ENCODE data around the gene CA12.
A peak's percentile ranks its signal among the peaks of the same experiment; 100 is the strongest.

The CA12 gene

GRCh38 chr15:63301088-63301487 is 80.6 kb downstream of the CA12 start:
- no peaks in the 10 kb centered on the region for H3K36me3 ChIP-seq
- no peak for DNase-seq

GRCh38 chr15:63299943-63300575 is 81.6 kb downstream of the CA12 start:
- Histone ChIP-seq H3K9me3 (no peaks in the 10 kb centered on the region), H3K4me3 (ENCODE audit: low read depth, low read length) (no peak overlapping the region), H3K27me3 (no peaks in the 10 kb centered on the region), H3K36me3 (no peaks in the 10 kb centered on the region), H3K4me1 (no peaks in the 10 kb centered on the region; the same call in 1 of the 2 replicates)
- DNase-seq, result no peak
- no peak for TF ChIP-seq CTCF (IDR thresholded peaks at IDR 0.05; ENCODE audit: low read depth, low read length)

More at GRCh38 chr15:63301088-63301487, 80.6 kb downstream of the CA12 start:
- no peak for TF ChIP-seq CTCF (IDR thresholded peaks at IDR 0.05; ENCODE audit: low read depth, low read length)
- H3K27me3 ChIP-seq, result no peaks in the 10 kb centered on the region
- no peaks in the 10 kb centered on the region; the same call in 1 of the 2 replicates for H3K4me1 ChIP-seq
- H3K4me3 ChIP-seq (ENCODE audit: low read depth, low read length), result no peak overlapping the region
- no peaks in the 10 kb centered on the region for H3K9me3 ChIP-seq

GRCh38 chr15:63296195-63296594 is 85.5 kb downstream of the CA12 start:
- DNase-seq, result peak; percentile 30
- Histone ChIP-seq H3K4me3 (ENCODE audit: low read depth, low read length) (no peak overlapping the region), H3K9me3 (no peaks in the 10 kb centered on the region), H3K27me3 (no peaks in the 10 kb centered on the region), H3K4me1 (no peaks in the 10 kb centered on the region), H3K36me3 (no peaks in the 10 kb centered on the region)
- TF ChIP-seq CTCF (IDR thresholded peaks at IDR 0.05; ENCODE audit: low read depth, low read length), result no peak

- Histone ChIP-seq H3K4me1 (no peaks in the 10 kb centered on the region), H3K36me3 (no peaks in the 10 kb centered on the region), H3K4me3 (ENCODE audit: low read depth, low read length) (no peak overlapping the region), H3K9me3 (no peaks in the 10 kb centered on the region), H3K27me3 (no peaks in the 10 kb centered on the region)
- no peak for DNase-seq
- no peak for TF ChIP-seq CTCF (IDR thresholded peaks at IDR 0.05; ENCODE audit: low read depth, low read length)
These were observed 86.3 kb downstream of the CA12 start for GRCh38 chr15:63295341-63295740.

GRCh38 chr15:63294359-63294758 is 87.3 kb downstream of the CA12 start:
- H3K4me3 ChIP-seq (ENCODE audit: low read depth, low read length), result no peak overlapping the region
- DNase-seq, result no peak
- no peaks in the 10 kb centered on the region for H3K36me3 ChIP-seq
- no peaks in the 10 kb centered on the region for H3K9me3 ChIP-seq
- H3K27me3 ChIP-seq, result no peaks in the 10 kb centered on the region
- no peak for TF ChIP-seq CTCF (IDR thresholded peaks at IDR 0.05; ENCODE audit: low read depth, low read length)
- H3K4me1 ChIP-seq, result no peaks in the 10 kb centered on the region

GRCh38 chr15:63292771-63293170 is 88.9 kb downstream of the CA12 start:
- H3K4me1 ChIP-seq, result no peaks in the 10 kb centered on the region
- no peak for TF ChIP-seq CTCF (IDR thresholded peaks at IDR 0.05; ENCODE audit: low read depth, low read length)
- no peak overlapping the region for H3K4me3 ChIP-seq (ENCODE audit: low read depth, low read length)
- H3K9me3 ChIP-seq, result no peaks in the 10 kb centered on the region
- H3K27me3 ChIP-seq, result no peaks in the 10 kb centered on the region
- no peak for DNase-seq
- no peaks in the 10 kb centered on the region for H3K36me3 ChIP-seq
